HEK293 (cell line): ENCODE results near the gene ZNF200.
A peak's percentile ranks its signal among the peaks of the same experiment; 100 is the strongest.

ENCODE experiments used
- CTCF ChIP-seq: fragments of 450-650 bp; formaldehyde crosslinking; IDR thresholded peaks from 2 replicates; pipeline ENCODE4 v1.5.1; 2016; ENCODE audit warnings: missing biosample characterization, missing genetic modification characterization
- GFI1B ChIP-seq: fragments of 450-650 bp; formaldehyde crosslinking; IDR thresholded peaks from 2 replicates; pipeline ENCODE4 v1.5.1; 2016; ENCODE audit warnings: missing biosample characterization, missing genetic modification characterization
- GLIS2 ChIP-seq: fragments of 450-650 bp; formaldehyde crosslinking; IDR thresholded peaks from 2 replicates; pipeline ENCODE4 v1.5.1; 2016; ENCODE audit warnings: missing biosample characterization, missing genetic modification characterization
- KLF7 ChIP-seq: fragments of 450-650 bp; formaldehyde crosslinking; IDR thresholded peaks from 2 replicates; pipeline ENCODE4 v1.5.1; 2016; ENCODE audit warnings: missing biosample characterization, missing genetic modification characterization, borderline replicate concordance
- KLF8 ChIP-seq: fragments of 450-650 bp; formaldehyde crosslinking; IDR thresholded peaks from 2 replicates; pipeline ENCODE4 v1.5.1; 2016; ENCODE audit warnings: missing biosample characterization, missing genetic modification characterization
- PRDM1 ChIP-seq: fragments of 450-650 bp; formaldehyde crosslinking; IDR thresholded peaks from 2 replicates; pipeline ENCODE4; 2016; ENCODE audit warnings: missing biosample characterization, missing genetic modification characterization
- SP2 ChIP-seq: fragments of 450-650 bp; formaldehyde crosslinking; IDR thresholded peaks from 2 replicates; pipeline ENCODE4 v1.5.1; 2016; ENCODE audit warnings: missing biosample characterization, missing genetic modification characterization
- SP3 ChIP-seq: fragments of 450-650 bp; formaldehyde crosslinking; IDR thresholded peaks from 2 replicates; pipeline ENCODE4 v1.5.1; 2016; ENCODE audit warnings: missing biosample characterization, missing genetic modification characterization
- SP7 ChIP-seq: fragments of 450-650 bp; formaldehyde crosslinking; IDR thresholded peaks from 2 replicates; pipeline ENCODE4 v1.5.1; 2016; ENCODE audit warnings: missing biosample characterization, missing genetic modification characterization
- YY1 ChIP-seq: fragments of 450-650 bp; formaldehyde crosslinking; IDR thresholded peaks from 2 replicates; pipeline ENCODE4 v1.5.1; 2018; ENCODE audit warnings: missing biosample characterization, missing genetic modification characterization
- ZBTB20 ChIP-seq: fragments of 450-650 bp; formaldehyde crosslinking; IDR thresholded peaks from 2 replicates; pipeline ENCODE4 v1.5.1; 2016; ENCODE audit warnings: missing biosample characterization, missing genetic modification characterization
- ZBTB21 ChIP-seq: fragments of 450-650 bp; formaldehyde crosslinking; IDR thresholded peaks from 2 replicates; pipeline ENCODE4 v1.5.1; 2017; ENCODE audit warnings: missing biosample characterization, missing genetic modification characterization
- ZBTB7A ChIP-seq: fragments of 450-650 bp; formaldehyde crosslinking; IDR thresholded peaks from 2 replicates; pipeline ENCODE4 v1.5.1; 2016; ENCODE audit warnings: low read depth, missing biosample characterization, missing genetic modification characterization
- ZBTB8A ChIP-seq: fragments of 450-650 bp; formaldehyde crosslinking; IDR thresholded peaks from 2 replicates; pipeline ENCODE4 v1.5.1; 2016; ENCODE audit warnings: missing biosample characterization, missing genetic modification characterization
- ZNF112 ChIP-seq: fragments of 450-650 bp; formaldehyde crosslinking; IDR thresholded peaks from 2 replicates; pipeline ENCODE4 v1.5.0; 2017; ENCODE audit warnings: missing biosample characterization, missing genetic modification characterization
- ZNF169 ChIP-seq: fragments of 450-650 bp; formaldehyde crosslinking; IDR thresholded peaks from 2 replicates; pipeline ENCODE4 v1.5.1; 2016; ENCODE audit warnings: missing biosample characterization, missing genetic modification characterization
- ZNF248 ChIP-seq: fragments of 450-650 bp; formaldehyde crosslinking; IDR thresholded peaks from 2 replicates; pipeline ENCODE4 v1.5.1; 2017; ENCODE audit warnings: missing biosample characterization, missing genetic modification characterization
- ZNF394 ChIP-seq: fragments of 450-650 bp; formaldehyde crosslinking; IDR thresholded peaks from 2 replicates; pipeline ENCODE4 v1.5.1; 2016; ENCODE audit warnings: missing biosample characterization, missing genetic modification characterization, mild to moderate bottlenecking, moderate library complexity, borderline replicate concordance
- ZNF768 ChIP-seq: fragments of 450-650 bp; formaldehyde crosslinking; IDR thresholded peaks from 2 replicates; pipeline ENCODE4 v1.5.1; 2018; ENCODE audit warnings: missing biosample characterization, mild to moderate bottlenecking, missing genetic modification characterization
- TF ChIP-seq, protein P1 (sequence below): fragments of 450-650 bp; formaldehyde crosslinking; IDR thresholded peaks from 2 replicates; pipeline ENCODE4 v1.5.1; 2017; ENCODE audit warnings: missing biosample characterization, missing genetic modification characterization
- TF ChIP-seq, protein P2 (sequence below): fragments of 450-650 bp; formaldehyde crosslinking; IDR thresholded peaks from 2 replicates; pipeline ENCODE4 v1.5.1; 2016; ENCODE audit warnings: missing biosample characterization, missing genetic modification characterization
- TF ChIP-seq, protein P3 (sequence below): fragments of 450-650 bp; formaldehyde crosslinking; IDR thresholded peaks from 2 replicates; pipeline ENCODE4 v1.5.1; 2016; ENCODE audit warnings: missing biosample characterization, missing genetic modification characterization
- TF ChIP-seq, protein P4 (sequence below): fragments of 450-650 bp; formaldehyde crosslinking; IDR thresholded peaks from 2 replicates; pipeline ENCODE4 v1.5.1; 2016; ENCODE audit warnings: missing biosample characterization, missing genetic modification characterization
- TF ChIP-seq, protein P5 (sequence below): fragments of 450-650 bp; formaldehyde crosslinking; optimal IDR thresholded peaks from 2 replicates; pipeline ENCODE3; 2016; ENCODE audit warnings: missing biosample characterization, mild to moderate bottlenecking, missing genetic modification characterization
- TF ChIP-seq, protein P6 (sequence below): fragments of 450-650 bp; formaldehyde crosslinking; IDR thresholded peaks from 2 replicates; pipeline ENCODE4 v1.5.1; 2016; ENCODE audit warnings: missing biosample characterization, missing genetic modification characterization

Gene ZNF200

DNA sequence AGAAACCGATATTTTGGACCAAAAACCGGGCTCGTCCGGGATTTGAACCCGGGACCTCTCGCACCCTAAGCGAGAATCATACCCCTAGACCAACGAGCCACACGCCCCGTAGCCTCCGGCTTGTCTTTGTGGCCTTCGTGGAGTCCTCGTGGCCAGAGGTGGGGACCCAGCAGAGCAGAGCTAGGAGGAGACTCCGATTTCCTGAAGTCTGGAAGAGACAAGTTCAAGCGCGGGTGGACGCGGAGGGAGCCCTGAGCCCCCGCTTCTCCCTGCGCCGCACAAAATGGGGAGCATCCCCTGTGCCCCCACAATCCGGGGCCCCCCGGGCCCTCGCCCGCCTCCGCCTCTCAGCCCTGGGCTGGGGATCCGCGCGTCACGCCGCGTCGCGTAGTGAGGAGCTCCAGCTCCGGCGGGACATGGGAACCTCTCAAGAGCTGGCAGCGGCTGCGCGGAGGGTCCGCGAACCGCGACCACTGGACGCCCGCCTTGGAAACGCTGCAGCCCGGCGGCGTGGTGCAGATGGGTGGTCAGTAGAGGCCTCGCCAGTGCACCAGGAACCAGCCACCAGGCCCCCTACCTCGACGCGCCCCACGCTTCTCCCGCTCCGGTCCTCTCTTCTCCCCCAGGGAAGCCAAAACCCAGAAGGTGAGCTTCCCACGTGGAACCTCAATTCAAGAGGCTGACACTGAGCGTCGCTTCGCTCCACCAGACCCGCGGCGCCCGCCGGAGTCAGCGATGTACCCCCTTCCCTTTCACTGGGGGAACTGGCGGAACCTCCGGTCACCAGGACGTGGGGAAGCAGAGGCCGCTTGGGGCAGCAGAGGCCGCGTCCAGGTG, 52.1 kb downstream of the ZNF200 start (continued):
- TF ChIP-seq KLF8 (tag by site-specific recombination) (peak; percentile 44; the same call in 1 of the 2 replicates), GFI1B (tag by site-specific recombination) (0 out of 2 replicates have a peak, but pooled peaks have one; percentile 29), ZBTB8A (tag by site-specific recombination) (peak; percentile 70), KLF7 (tag by site-specific recombination) (no peak), ZNF112 (tag by site-specific recombination) (no peak), GLIS2 (tag by site-specific recombination) (peak; percentile 66), ZBTB20 (tag by site-specific recombination) (peak; percentile 23; the same call in 1 of the 2 replicates), ZNF394 (tag by site-specific recombination) (no peak), ZBTB7A (tag by site-specific recombination) (peak; percentile 7; the same call in 1 of the 2 replicates), SP7 (tag by site-specific recombination) (peak; percentile 60), YY1 (peak; percentile 58; the same call in 1 of the 2 replicates), PRDM1 (no peak), ZBTB21 (tag by site-specific recombination) (peak; percentile 22; the same call in 1 of the 2 replicates), ZNF768 (tag by site-specific recombination) (0 out of 2 replicates have a peak, but pooled peaks have one; percentile 18), CTCF (tag by site-specific recombination) (peak; percentile 86), ZNF169 (no peak), SP3 (peak; percentile 23; the same call in 1 of the 2 replicates), ZNF248 (tag by site-specific recombination) (no peak), SP2 (tag by site-specific recombination) (no peak)
- TF ChIP-seq, protein P1, sequence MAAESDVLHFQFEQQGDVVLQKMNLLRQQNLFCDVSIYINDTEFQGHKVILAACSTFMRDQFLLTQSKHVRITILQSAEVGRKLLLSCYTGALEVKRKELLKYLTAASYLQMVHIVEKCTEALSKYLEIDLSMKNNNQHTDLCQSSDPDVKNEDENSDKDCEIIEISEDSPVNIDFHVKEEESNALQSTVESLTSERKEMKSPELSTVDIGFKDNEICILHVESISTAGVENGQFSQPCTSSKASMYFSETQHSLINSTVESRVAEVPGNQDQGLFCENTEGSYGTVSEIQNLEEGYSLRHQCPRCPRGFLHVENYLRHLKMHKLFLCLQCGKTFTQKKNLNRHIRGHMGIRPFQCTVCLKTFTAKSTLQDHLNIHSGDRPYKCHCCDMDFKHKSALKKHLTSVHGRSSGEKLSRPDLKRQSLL (tag by site-specific recombination): peak; percentile 22
- TF ChIP-seq, protein P2, sequence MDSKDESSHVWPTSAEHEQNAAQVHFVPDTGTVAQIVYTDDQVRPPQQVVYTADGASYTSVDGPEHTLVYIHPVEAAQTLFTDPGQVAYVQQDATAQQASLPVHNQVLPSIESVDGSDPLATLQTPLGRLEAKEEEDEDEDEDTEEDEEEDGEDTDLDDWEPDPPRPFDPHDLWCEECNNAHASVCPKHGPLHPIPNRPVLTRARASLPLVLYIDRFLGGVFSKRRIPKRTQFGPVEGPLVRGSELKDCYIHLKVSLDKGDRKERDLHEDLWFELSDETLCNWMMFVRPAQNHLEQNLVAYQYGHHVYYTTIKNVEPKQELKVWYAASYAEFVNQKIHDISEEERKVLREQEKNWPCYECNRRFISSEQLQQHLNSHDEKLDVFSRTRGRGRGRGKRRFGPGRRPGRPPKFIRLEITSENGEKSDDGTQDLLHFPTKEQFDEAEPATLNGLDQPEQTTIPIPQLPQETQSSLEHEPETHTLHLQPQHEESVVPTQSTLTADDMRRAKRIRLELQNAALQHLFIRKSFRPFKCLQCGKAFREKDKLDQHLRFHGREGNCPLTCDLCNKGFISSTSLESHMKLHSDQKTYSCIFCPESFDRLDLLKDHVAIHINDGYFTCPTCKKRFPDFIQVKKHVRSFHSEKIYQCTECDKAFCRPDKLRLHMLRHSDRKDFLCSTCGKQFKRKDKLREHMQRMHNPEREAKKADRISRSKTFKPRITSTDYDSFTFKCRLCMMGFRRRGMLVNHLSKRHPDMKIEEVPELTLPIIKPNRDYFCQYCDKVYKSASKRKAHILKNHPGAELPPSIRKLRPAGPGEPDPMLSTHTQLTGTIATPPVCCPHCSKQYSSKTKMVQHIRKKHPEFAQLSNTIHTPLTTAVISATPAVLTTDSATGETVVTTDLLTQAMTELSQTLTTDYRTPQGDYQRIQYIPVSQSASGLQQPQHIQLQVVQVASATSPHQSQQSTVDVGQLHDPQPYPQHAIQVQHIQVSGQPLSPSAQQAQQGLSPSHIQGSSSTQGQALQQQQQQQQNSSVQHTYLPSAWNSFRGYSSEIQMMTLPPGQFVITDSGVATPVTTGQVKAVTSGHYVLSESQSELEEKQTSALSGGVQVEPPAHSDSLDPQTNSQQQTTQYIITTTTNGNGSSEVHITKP (tag by site-specific recombination): peak; percentile 48; the same call in 1 of the 2 replicates
- TF ChIP-seq, protein P3, sequence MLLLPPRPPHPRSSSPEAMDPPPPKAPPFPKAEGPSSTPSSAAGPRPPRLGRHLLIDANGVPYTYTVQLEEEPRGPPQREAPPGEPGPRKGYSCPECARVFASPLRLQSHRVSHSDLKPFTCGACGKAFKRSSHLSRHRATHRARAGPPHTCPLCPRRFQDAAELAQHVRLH (tag by site-specific recombination): peak; percentile 70
- TF ChIP-seq, protein P4, sequence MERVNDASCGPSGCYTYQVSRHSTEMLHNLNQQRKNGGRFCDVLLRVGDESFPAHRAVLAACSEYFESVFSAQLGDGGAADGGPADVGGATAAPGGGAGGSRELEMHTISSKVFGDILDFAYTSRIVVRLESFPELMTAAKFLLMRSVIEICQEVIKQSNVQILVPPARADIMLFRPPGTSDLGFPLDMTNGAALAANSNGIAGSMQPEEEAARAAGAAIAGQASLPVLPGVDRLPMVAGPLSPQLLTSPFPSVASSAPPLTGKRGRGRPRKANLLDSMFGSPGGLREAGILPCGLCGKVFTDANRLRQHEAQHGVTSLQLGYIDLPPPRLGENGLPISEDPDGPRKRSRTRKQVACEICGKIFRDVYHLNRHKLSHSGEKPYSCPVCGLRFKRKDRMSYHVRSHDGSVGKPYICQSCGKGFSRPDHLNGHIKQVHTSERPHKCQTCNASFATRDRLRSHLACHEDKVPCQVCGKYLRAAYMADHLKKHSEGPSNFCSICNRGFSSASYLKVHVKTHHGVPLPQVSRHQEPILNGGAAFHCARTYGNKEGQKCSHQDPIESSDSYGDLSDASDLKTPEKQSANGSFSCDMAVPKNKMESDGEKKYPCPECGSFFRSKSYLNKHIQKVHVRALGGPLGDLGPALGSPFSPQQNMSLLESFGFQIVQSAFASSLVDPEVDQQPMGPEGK (tag by site-specific recombination): peak; percentile 82
- TF ChIP-seq, protein P5, sequence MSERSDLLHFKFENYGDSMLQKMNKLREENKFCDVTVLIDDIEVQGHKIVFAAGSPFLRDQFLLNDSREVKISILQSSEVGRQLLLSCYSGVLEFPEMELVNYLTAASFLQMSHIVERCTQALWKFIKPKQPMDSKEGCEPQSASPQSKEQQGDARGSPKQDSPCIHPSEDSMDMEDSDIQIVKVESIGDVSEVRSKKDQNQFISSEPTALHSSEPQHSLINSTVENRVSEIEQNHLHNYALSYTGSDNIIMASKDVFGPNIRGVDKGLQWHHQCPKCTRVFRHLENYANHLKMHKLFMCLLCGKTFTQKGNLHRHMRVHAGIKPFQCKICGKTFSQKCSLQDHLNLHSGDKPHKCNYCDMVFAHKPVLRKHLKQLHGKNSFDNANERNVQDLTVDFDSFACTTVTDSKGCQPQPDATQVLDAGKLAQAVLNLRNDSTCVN (tag by site-specific recombination): peak; percentile 69
- TF ChIP-seq, protein P6, sequence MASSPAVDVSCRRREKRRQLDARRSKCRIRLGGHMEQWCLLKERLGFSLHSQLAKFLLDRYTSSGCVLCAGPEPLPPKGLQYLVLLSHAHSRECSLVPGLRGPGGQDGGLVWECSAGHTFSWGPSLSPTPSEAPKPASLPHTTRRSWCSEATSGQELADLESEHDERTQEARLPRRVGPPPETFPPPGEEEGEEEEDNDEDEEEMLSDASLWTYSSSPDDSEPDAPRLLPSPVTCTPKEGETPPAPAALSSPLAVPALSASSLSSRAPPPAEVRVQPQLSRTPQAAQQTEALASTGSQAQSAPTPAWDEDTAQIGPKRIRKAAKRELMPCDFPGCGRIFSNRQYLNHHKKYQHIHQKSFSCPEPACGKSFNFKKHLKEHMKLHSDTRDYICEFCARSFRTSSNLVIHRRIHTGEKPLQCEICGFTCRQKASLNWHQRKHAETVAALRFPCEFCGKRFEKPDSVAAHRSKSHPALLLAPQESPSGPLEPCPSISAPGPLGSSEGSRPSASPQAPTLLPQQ: peak; percentile 88
